GM23248 (cell line): ENCODE measurements around the gene TNFAIP3. TPM values are rescaled to one million over a fixed set of nuclear protein-coding genes. Genes with fewer than 3 reads are reported as not detected.

Experiments used
- DNase-seq: peaks from one replicate; pipeline ENCODE4 v3.0.0-alpha.2; 2015
- H2AFZ ChIP-seq: fragments of 200-600 bp; sonication (generic); 2 replicates; pipeline ENCODE4 v1.6.1; 2016; ENCODE audit warnings: antibody characterized with exemption
- H3F3A ChIP-seq: fragments of 200-600 bp; sonication (generic); 2 replicates; pipeline ENCODE4 v1.6.1; 2016; ENCODE audit warnings: mild to moderate bottlenecking, antibody characterized with exemption, mixed run types; ENCODE audit not compliant: insufficient read depth
- H3K27ac ChIP-seq: fragments of 200-600 bp; sonication (generic); 2 replicates; pipeline ENCODE4 v1.5.1; 2016; ENCODE audit warnings: mild to moderate bottlenecking
- H3K27me3 ChIP-seq: fragments of 200-600 bp; sonication (generic); replicated peaks from 2 replicates; pipeline ENCODE4 v1.6.1; 2016; ENCODE audit warnings: mild to moderate bottlenecking; ENCODE audit not compliant: insufficient read depth
- H3K36me3 ChIP-seq: fragments of 200-600 bp; sonication (generic); 2 replicates; pipeline ENCODE4 v1.6.1; 2016; ENCODE audit warnings: low read depth, mild to moderate bottlenecking
- H3K4me1 ChIP-seq: fragments of 200-600 bp; sonication (generic); 2 replicates; pipeline ENCODE4 v1.6.1; 2016; ENCODE audit warnings: mild to moderate bottlenecking; ENCODE audit not compliant: insufficient read depth
- H3K4me2 ChIP-seq: fragments of 200-600 bp; sonication (generic); one replicate; pipeline ENCODE4 v1.6.1; 2016; ENCODE audit warnings: mild to moderate bottlenecking; ENCODE audit not compliant: unreplicated experiment
- H3K4me3 ChIP-seq: fragments of 200-600 bp; sonication (generic); 2 replicates; pipeline ENCODE4 v1.5.1; 2016; ENCODE audit warnings: mild to moderate bottlenecking
- H3K79me2 ChIP-seq: fragments of 200-600 bp; sonication (generic); 2 replicates; pipeline ENCODE4 v1.6.1; 2016; ENCODE audit warnings: mild to moderate bottlenecking; ENCODE audit not compliant: insufficient read depth
- H3K9ac ChIP-seq: fragments of 200-600 bp; sonication (generic); 2 replicates; pipeline ENCODE4 v1.6.1; 2016; ENCODE audit warnings: mild to moderate bottlenecking
- H3K9me2 ChIP-seq: fragments of 200-600 bp; sonication (generic); 2 replicates; pipeline ENCODE4 v1.6.1; 2016; ENCODE audit warnings: mixed run types, mild to moderate bottlenecking, moderate library complexity; ENCODE audit not compliant: insufficient read depth
- H3K9me3 ChIP-seq: fragments of 200-600 bp; sonication (generic); one replicate; pipeline ENCODE4 v1.6.1; 2017; ENCODE audit warnings: low read depth
- H4K20me1 ChIP-seq: fragments of 200-600 bp; sonication (generic); 2 replicates; pipeline ENCODE4 v1.6.0; 2016; ENCODE audit not compliant: insufficient read depth
- EZH2 ChIP-seq: fragments of 200-600 bp; sonication (generic); IDR thresholded peaks from 2 replicates; pipeline ENCODE4 v1.6.1; 2018; ENCODE audit warnings: antibody characterized with exemption, mild to moderate bottlenecking; ENCODE audit not compliant: insufficient read depth, poor library complexity, severe bottlenecking
- EZH2phosphoT487 ChIP-seq: fragments of 200-600 bp; sonication (generic); IDR thresholded peaks from 2 replicates; pipeline ENCODE4 v1.6.1; 2018; ENCODE audit warnings: antibody characterized with exemption, moderate library complexity, mild to moderate bottlenecking, low read depth; ENCODE audit not compliant: insufficient read depth
- WGBS, 2 experiments: methylation state at CpG; one replicate each; pipeline ENCODE4 v1.1.6; 2015 to 2017; ENCODE audit warnings: low lambda C conversion rate in 2 of 2, low coverage in 1 of 2; ENCODE audit errors: missing lambda C conversion rate in 2 of 2; 5-methylcytosine and 5-hydroxymethylcytosine counted together
- in situ Hi-C: fragments of 300-500 bp; cut with MboI; formaldehyde crosslinking; loops from 2 replicates; pipeline ENCODE4 v1.15.0; 2020
- polyA plus RNA-seq: library from polyadenylated mRNA; unstranded; fragments of >200 nt; fragmentation: Nextera tagmentation; extraction: Ambion mirVana; gene quantifications from 2 replicates; pipeline ENCODE4 v1.2.1, GENCODE V29; 2016
- total RNA-seq: library from RNA; depleted of rRNA; stranded (reverse); fragments of >200 nt; shearing (Covaris generic); gene quantifications from 2 replicates; pipeline ENCODE4 v1.2.3, GENCODE V29; 2014

TNFAIP3 gene
- total and polyA plus RNA-seq, 2 experiments from 2014 or later = 2.7 to 6.3 TPM

DNA sequence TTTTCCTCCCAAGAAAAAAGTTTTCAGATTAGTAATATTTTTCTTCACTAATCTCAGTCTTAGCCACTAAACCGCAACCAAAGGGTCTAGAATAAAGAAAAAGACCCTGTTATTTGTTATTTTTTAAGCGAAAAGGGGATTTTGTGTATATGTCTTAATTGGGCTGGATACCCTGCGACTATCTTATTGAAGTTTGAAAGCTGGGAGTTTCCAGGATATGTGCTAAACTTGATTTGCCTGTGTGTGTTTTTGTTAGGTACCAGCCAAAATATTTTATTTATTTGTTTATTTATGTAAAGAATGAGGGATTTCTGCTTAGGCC, 52.4 kb downstream of the TNFAIP3 start:
- no peaks in the 10 kb centered on the region for H3K36me3 ChIP-seq
- H3K79me2 ChIP-seq = no peaks in the 10 kb centered on the region
- H4K20me1 ChIP-seq = no peaks in the 10 kb centered on the region
- WGBS, 2 experiments = 74 to 75% methylated on average over 3 of the region's 3 CpGs
- no peak overlapping the region; the same call in 1 of the 2 replicates for H2AFZ ChIP-seq
- no peaks in the 10 kb centered on the region for H3K9me3 ChIP-seq
- no peak overlapping the region for H3K27ac ChIP-seq
- H3K4me2 ChIP-seq = no peak overlapping the region
- no peak for DNase-seq
- H3F3A ChIP-seq = no peaks in the 10 kb centered on the region
- no peak overlapping the region for H3K4me3 ChIP-seq
- no peak overlapping the region for H3K9ac ChIP-seq
- H3K9me2 ChIP-seq = no peaks in the 10 kb centered on the region
- H3K4me1 ChIP-seq = 0 out of 2 replicates have a peak, but pooled peaks cover 4% of the 10 kb centered on the region
- in situ Hi-C loops = no loop called here
- TF ChIP-seq EZH2 (no peak), EZH2phosphoT487 (no peak)
- no peaks in the 10 kb centered on the region for H3K27me3 ChIP-seq

- no peak overlapping the region for H3K9ac ChIP-seq
- H3K9me3 ChIP-seq = no peaks in the 10 kb centered on the region
- no peaks in the 10 kb centered on the region for H4K20me1 ChIP-seq
- H3F3A ChIP-seq = no peaks in the 10 kb centered on the region
- no peak overlapping the region for H3K4me3 ChIP-seq
- in situ Hi-C loops = no loop called here
- no peaks in the 10 kb centered on the region for H3K27me3 ChIP-seq
- no peak for DNase-seq
- TF ChIP-seq EZH2phosphoT487 (no peak), EZH2 (no peak)
- H3K79me2 ChIP-seq = no peaks in the 10 kb centered on the region
- 0 out of 2 replicates have a peak, but pooled peaks cover 6% of the 10 kb centered on the region for H3K4me1 ChIP-seq
- 83 to 85% methylated on average over 8 of the region's 8 CpGs for WGBS, 2 experiments
- no peaks in the 10 kb centered on the region for H3K36me3 ChIP-seq
- H3K9me2 ChIP-seq = no peaks in the 10 kb centered on the region
- H2AFZ ChIP-seq = no peak overlapping the region
- H3K27ac ChIP-seq = no peak overlapping the region
- H3K4me2 ChIP-seq = no peak overlapping the region
Measured at GRCh38 chr6:137919837-137920730, 53.0 kb downstream of the TNFAIP3 start.

DNA sequence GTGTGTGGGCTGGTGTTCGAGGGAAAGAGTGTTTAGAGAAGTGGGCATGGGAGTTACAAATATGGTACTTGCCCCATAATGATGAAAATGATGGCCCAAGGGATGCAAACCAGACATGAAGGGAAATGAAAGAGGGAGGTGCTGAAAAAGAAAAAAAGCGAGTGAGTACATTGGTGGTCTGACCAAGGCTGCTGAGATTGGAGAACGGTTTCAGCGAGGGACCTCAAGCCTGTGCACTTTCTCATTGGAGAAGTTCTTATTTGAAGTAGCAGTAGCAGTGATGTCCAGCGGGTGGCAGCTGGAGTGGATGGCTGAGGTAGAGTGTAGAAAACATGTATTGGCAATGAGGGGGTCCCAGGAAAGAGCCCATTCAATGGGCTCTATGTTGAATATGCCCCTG, 54.8 kb downstream of the TNFAIP3 start:
- Histone ChIP-seq H3K36me3 (no peaks in the 10 kb centered on the region), H3K9ac (no peak overlapping the region), H3K4me3 (no peak overlapping the region), H3K27me3 (no peaks in the 10 kb centered on the region), H3F3A (peaks cover 8% of the 10 kb centered on the region; the same call in 1 of the 2 replicates), H2AFZ (no peak overlapping the region), H3K4me2 (no peak overlapping the region), H3K9me2 (no peaks in the 10 kb centered on the region), H3K27ac (no peak overlapping the region), H4K20me1 (no peaks in the 10 kb centered on the region), H3K4me1 (peaks cover 18% of the 10 kb centered on the region), H3K9me3 (no peaks in the 10 kb centered on the region), H3K79me2 (no peaks in the 10 kb centered on the region)
- TF ChIP-seq EZH2phosphoT487 (no peak), EZH2 (no peak)
- DNase-seq = peak; percentile 11
- in situ Hi-C loops = no loop called here
- 94 to 95% methylated on average over 5 of the region's 5 CpGs for WGBS, 2 experiments

DNA sequence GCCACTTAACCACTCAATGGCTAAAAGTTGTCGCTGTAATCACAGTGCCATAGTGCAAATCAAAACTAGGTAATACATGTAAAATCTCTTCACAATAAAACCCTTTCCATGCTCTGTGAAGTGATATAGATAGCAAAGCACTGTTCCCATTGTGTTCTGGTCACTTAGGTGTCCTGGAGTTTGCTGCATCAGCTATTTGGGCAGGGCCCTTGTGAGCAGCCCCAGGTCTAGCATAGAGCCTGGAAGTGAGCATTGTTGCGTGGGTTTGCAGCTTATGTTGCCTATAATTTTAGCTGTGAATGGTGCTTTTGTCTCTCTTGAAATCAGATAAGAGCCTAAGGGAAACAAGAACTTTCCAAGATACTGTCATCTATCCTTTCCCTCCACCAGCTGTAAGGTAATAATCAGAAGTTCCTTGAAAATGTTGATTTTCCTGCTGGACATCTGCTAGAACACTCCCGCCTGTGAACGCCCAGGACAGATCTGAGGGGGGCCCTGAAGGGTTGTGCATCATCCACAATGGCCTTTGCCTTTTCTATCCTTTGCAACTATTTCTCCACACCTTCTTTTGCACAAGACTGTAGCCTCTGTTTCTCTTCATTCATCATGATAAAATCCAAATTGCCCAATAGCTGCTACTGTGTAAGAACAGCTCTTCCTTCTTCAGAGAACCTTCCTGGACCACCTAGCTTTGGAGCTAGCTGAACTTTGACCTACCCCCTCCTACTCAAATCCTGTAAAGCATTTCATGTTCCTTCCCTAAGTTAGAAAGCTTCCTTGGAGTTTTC, 57.0 kb downstream of the TNFAIP3 start:
- DNase-seq = peak; percentile 19
- in situ Hi-C loops = no loop called here

More for the DNA sequence above, 57.0 kb downstream of the TNFAIP3 start:
- H3K27me3 ChIP-seq = no peaks in the 10 kb centered on the region
- 92 to 93% methylated on average over 4 of the region's 4 CpGs for WGBS, 2 experiments
- no peak for TF ChIP-seq EZH2phosphoT487
- TF ChIP-seq EZH2 = no peak
- H3K4me1 ChIP-seq = peaks cover 28% of the 10 kb centered on the region
- H3K4me3 ChIP-seq = no peak overlapping the region
- no peaks in the 10 kb centered on the region for H3K36me3 ChIP-seq
- H3F3A ChIP-seq = peaks cover 8% of the 10 kb centered on the region; the same call in 1 of the 2 replicates
- H4K20me1 ChIP-seq = no peaks in the 10 kb centered on the region
- H2AFZ ChIP-seq = no peak overlapping the region
- no peaks in the 10 kb centered on the region for H3K79me2 ChIP-seq
- H3K27ac ChIP-seq = no peak overlapping the region
- no peak overlapping the region for H3K4me2 ChIP-seq
- no peaks in the 10 kb centered on the region for H3K9me2 ChIP-seq
- H3K9ac ChIP-seq = no peak overlapping the region
- H3K9me3 ChIP-seq = no peaks in the 10 kb centered on the region
